HEK293 (cell line): ENCODE data around the gene PGBD4.

Source experiments
- IKZF3 ChIP-seq: fragments of 450-650 bp; IDR thresholded peaks from 2 replicates; pipeline ENCODE4 v1.5.0; 2018; ENCODE audit warnings: missing biosample characterization, mild to moderate bottlenecking, missing genetic modification characterization, moderate library complexity
- PRDM2 ChIP-seq: fragments of 450-650 bp; formaldehyde crosslinking; IDR thresholded peaks from 2 replicates; pipeline ENCODE4 v1.5.1; 2016; ENCODE audit warnings: missing biosample characterization, missing genetic modification characterization, borderline replicate concordance
- PRDM4 ChIP-seq: fragments of 450-650 bp; formaldehyde crosslinking; IDR thresholded peaks from 2 replicates; pipeline ENCODE4 v1.5.1; 2017; ENCODE audit warnings: missing biosample characterization, missing genetic modification characterization
- PRDM6 ChIP-seq: fragments of 450-650 bp; formaldehyde crosslinking; IDR thresholded peaks from 2 replicates; pipeline ENCODE4 v1.5.1; 2017; ENCODE audit warnings: missing biosample characterization, missing genetic modification characterization
- SP3 ChIP-seq: fragments of 450-650 bp; formaldehyde crosslinking; IDR thresholded peaks from 2 replicates; pipeline ENCODE4 v1.5.1; 2016; ENCODE audit warnings: missing biosample characterization, missing genetic modification characterization
- ZBTB26 ChIP-seq: fragments of 450-650 bp; formaldehyde crosslinking; optimal IDR thresholded peaks from 2 replicates; pipeline ENCODE3; 2016; ENCODE audit warnings: missing biosample characterization, mild to moderate bottlenecking, missing genetic modification characterization
- ZBTB44 ChIP-seq: fragments of 450-650 bp; IDR thresholded peaks from 2 replicates; pipeline ENCODE4 v1.5.1; 2018; ENCODE audit warnings: missing biosample characterization, mild to moderate bottlenecking, missing genetic modification characterization
- ZBTB48 ChIP-seq: fragments of 450-650 bp; formaldehyde crosslinking; IDR thresholded peaks from 2 replicates; pipeline ENCODE4 v1.5.1; 2016; ENCODE audit warnings: missing biosample characterization, missing genetic modification characterization
- ZNF112 ChIP-seq: fragments of 450-650 bp; formaldehyde crosslinking; IDR thresholded peaks from 2 replicates; pipeline ENCODE4 v1.5.0; 2017; ENCODE audit warnings: missing biosample characterization, missing genetic modification characterization
- ZNF239 ChIP-seq: fragments of 450-650 bp; formaldehyde crosslinking; IDR thresholded peaks from 2 replicates; pipeline ENCODE4 v1.5.1; 2016; ENCODE audit warnings: missing biosample characterization, missing genetic modification characterization
- ZNF335 ChIP-seq: fragments of 450-650 bp; formaldehyde crosslinking; conservative IDR thresholded peaks from 2 replicates; pipeline ENCODE4 v1.5.1; 2016; ENCODE audit warnings: missing biosample characterization, missing genetic modification characterization
- ZNF518A ChIP-seq: fragments of 450-650 bp; formaldehyde crosslinking; conservative IDR thresholded peaks from 2 replicates; pipeline ENCODE4 v1.5.1; 2016; ENCODE audit warnings: low read depth, missing biosample characterization, missing genetic modification characterization
- ZNF549 ChIP-seq: fragments of 450-650 bp; IDR thresholded peaks from 2 replicates; pipeline ENCODE4 v1.5.1; 2018; ENCODE audit warnings: missing biosample characterization, missing genetic modification characterization, mild to moderate bottlenecking, inconsistent platforms, moderate library complexity
- ZNF596 ChIP-seq: fragments of 450-650 bp; IDR thresholded peaks from 2 replicates; pipeline ENCODE4 v1.5.0; 2018; ENCODE audit warnings: missing biosample characterization, mild to moderate bottlenecking, missing genetic modification characterization, moderate library complexity
- ZNF623 ChIP-seq: fragments of 450-650 bp; formaldehyde crosslinking; IDR thresholded peaks from 2 replicates; pipeline ENCODE4 v1.5.1; 2016; ENCODE audit warnings: missing biosample characterization, missing genetic modification characterization
- ZNF76 ChIP-seq: fragments of 450-650 bp; formaldehyde crosslinking; IDR thresholded peaks from 2 replicates; pipeline ENCODE4; 2016; ENCODE audit warnings: low read depth, missing biosample characterization, missing genetic modification characterization, borderline replicate concordance
- ZNF768 ChIP-seq: fragments of 450-650 bp; formaldehyde crosslinking; IDR thresholded peaks from 2 replicates; pipeline ENCODE4 v1.5.1; 2018; ENCODE audit warnings: missing biosample characterization, mild to moderate bottlenecking, missing genetic modification characterization
- ZSCAN4 ChIP-seq: fragments of 450-650 bp; formaldehyde crosslinking; IDR thresholded peaks from 2 replicates; pipeline ENCODE4 v1.5.1; 2017; ENCODE audit warnings: missing biosample characterization, missing genetic modification characterization

PGBD4 gene

GRCh38 chr15:34101366-34102174 lies at the start of gene PGBD4, which contains the start of gene EMC7 (continued):
- no peak for TF ChIP-seq ZBTB48 (tag by site-specific recombination)
- no peak for TF ChIP-seq ZNF596 (tag by site-specific recombination)
- no peak for TF ChIP-seq PRDM2 (tag by site-specific recombination)
- TF ChIP-seq ZNF112 (tag by site-specific recombination): no peak
- no peak for TF ChIP-seq ZNF623 (tag by site-specific recombination)
- peak; percentile 94 for TF ChIP-seq ZNF76 (tag by site-specific recombination)
- TF ChIP-seq ZNF549 (tag by site-specific recombination): no peak
- peak; percentile 85 for TF ChIP-seq IKZF3 (tag by site-specific recombination)
- TF ChIP-seq ZNF518A: peak; percentile 71; the same call in 1 of the 2 replicates
- TF ChIP-seq ZNF239: no peak
- TF ChIP-seq ZNF768 (tag by site-specific recombination): no peak
- peak; percentile 75 for TF ChIP-seq SP3 (tag by site-specific recombination)
- TF ChIP-seq PRDM6: no peak
- TF ChIP-seq ZSCAN4 (tag by site-specific recombination): no peak
- no peak for TF ChIP-seq ZBTB44 (tag by site-specific recombination)
- TF ChIP-seq ZNF335 (tag by site-specific recombination): peak; percentile 79
- peak; percentile 18 for TF ChIP-seq ZBTB26 (tag by site-specific recombination)
- TF ChIP-seq PRDM4 (tag by site-specific recombination): no peak
